ENCODE measurements around the gene MARF1.
"Not testable (repeated sequence)": the region's sequence is repeated elsewhere in the genome, so short reads cannot be mapped to it uniquely, and the experiment has no call there.

Gene MARF1

GRCh38 chr16:15572329-15573001, 70.5 kb downstream of the MARF1 start:
- TF ChIP-seq, protein P1, sequence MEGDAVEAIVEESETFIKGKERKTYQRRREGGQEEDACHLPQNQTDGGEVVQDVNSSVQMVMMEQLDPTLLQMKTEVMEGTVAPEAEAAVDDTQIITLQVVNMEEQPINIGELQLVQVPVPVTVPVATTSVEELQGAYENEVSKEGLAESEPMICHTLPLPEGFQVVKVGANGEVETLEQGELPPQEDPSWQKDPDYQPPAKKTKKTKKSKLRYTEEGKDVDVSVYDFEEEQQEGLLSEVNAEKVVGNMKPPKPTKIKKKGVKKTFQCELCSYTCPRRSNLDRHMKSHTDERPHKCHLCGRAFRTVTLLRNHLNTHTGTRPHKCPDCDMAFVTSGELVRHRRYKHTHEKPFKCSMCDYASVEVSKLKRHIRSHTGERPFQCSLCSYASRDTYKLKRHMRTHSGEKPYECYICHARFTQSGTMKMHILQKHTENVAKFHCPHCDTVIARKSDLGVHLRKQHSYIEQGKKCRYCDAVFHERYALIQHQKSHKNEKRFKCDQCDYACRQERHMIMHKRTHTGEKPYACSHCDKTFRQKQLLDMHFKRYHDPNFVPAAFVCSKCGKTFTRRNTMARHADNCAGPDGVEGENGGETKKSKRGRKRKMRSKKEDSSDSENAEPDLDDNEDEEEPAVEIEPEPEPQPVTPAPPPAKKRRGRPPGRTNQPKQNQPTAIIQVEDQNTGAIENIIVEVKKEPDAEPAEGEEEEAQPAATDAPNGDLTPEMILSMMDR (IDR thresholded peaks at IDR 0.05; ENCODE audit: extremely low read depth, missing control alignments), result no peak
- no peak for DNase-seq (ENCODE audit: low spot score)

DNA sequence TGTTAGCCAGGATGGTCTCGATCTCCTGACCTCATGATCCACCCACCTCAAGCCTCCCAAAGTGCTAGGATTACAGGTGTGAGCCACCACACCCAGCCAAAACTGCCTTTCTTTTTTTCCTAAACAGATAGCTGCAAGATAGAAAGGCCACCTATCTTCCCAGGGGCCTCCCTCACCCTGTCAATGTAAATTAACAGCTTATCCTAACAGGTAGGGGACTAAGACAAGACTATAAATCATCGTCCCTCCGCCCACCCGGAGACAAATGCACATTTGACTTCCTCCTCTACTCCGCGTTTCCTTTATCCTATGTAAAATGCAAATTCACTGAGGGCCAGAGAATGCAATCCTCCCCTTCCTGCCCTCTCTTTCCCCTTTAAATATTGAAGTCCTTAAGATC, 71.4 kb downstream of the MARF1 start:
- no peak for DNase-seq (ENCODE audit: low spot score)
- TF ChIP-seq, protein P1 (IDR thresholded peaks at IDR 0.05; ENCODE audit: extremely low read depth, missing control alignments), result no peak

- DNase-seq (ENCODE audit: low spot score), result not testable (repeated sequence)
Observed at GRCh38 chr16:15570666-15571065, 72.3 kb downstream of the MARF1 start.

GRCh38 chr16:15567823-15568222, 75.1 kb downstream of the MARF1 start:
- TF ChIP-seq, protein P1 (IDR thresholded peaks at IDR 0.05; ENCODE audit: extremely low read depth, missing control alignments), result no peak
- no peak for DNase-seq (ENCODE audit: low spot score)

GRCh38 chr16:15566095-15566494, 76.9 kb downstream of the MARF1 start:
- no peak for DNase-seq (ENCODE audit: low spot score)
- TF ChIP-seq, protein P1 (IDR thresholded peaks at IDR 0.05; ENCODE audit: extremely low read depth, missing control alignments), result no peak

GRCh38 chr16:15564604-15565339, 78.2 kb downstream of the MARF1 start:
- no peak for DNase-seq (ENCODE audit: low spot score)
- TF ChIP-seq, protein P1 (IDR thresholded peaks at IDR 0.05; ENCODE audit: extremely low read depth, missing control alignments), result no peak

DNA sequence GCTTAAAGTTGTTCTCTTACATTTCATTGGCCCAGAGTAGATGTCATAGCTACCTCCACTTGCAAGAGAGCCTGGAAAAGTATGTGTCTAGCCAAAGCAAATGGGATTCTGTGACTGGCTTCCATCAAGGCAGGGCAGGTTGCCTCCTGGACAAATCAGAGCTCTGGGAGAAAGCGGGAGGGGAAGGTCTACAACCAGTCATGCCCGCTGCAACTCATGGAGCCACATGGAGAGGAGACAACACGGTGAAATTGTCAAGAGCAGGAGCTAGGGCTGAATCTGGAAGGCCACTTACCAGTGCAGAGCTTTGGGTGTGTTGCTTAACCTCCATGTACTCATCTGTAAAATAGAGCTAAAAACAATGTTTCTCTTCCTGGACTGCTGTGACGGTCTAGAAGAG, 83.8 kb downstream of the MARF1 start:
- TF ChIP-seq, protein P1 (IDR thresholded peaks at IDR 0.05; ENCODE audit: extremely low read depth, missing control alignments), result no peak
- no peak for DNase-seq (ENCODE audit: low spot score)
